CD14-positive monocyte (primary cell): ENCODE results near the gene GAST. TPM values are rescaled to one million over a fixed set of nuclear protein-coding genes. Genes with fewer than 3 reads are reported as not detected.

Experiments
- DNase-seq, 3 donors: peaks; one replicate each; pipeline ENCODE4 v3.0.0-alpha.2; 2011 to 2022
- H2AFZ ChIP-seq: 2 replicates; pipeline ENCODE4 v1.6.0; 2012; ENCODE audit warnings: mild to moderate bottlenecking, low read depth, low read length, inconsistent platforms; ENCODE audit not compliant: insufficient read depth, poor library complexity, severe bottlenecking
- H3K27ac ChIP-seq, 2 donors: 1 replicate in 1 of 2; 2 replicates in 1 of 2; pipeline ENCODE4 v1.5.1; 2012 to 2013; ENCODE audit warnings: low read length in 2 of 2, control low read depth in 1 of 2, inconsistent platforms in 1 of 2, low read depth in 1 of 2, mild to moderate bottlenecking in 1 of 2
- H3K27me3 ChIP-seq, 2 donors: one replicate each; pipeline versions ENCODE4 v1.6.0 to v1.6.1; 2011 to 2013; ENCODE audit warnings: low read length in 2 of 2; ENCODE audit not compliant: control insufficient read depth in 2 of 2, insufficient read depth in 2 of 2
- H3K36me3 ChIP-seq, 2 donors: replicated peaks in 1 of 2; 1 replicate in 1 of 2; 2 replicates in 1 of 2; pipeline versions ENCODE4 v1.5.1 to v1.6.1; 2012 to 2013; ENCODE audit warnings: low read length in 2 of 2, control low read depth in 1 of 2, inconsistent platforms in 1 of 2, mild to moderate bottlenecking in 1 of 2; ENCODE audit not compliant: insufficient read depth in 2 of 2, control insufficient read depth in 1 of 2
- H3K4me1 ChIP-seq, 2 donors: 1 replicate in 1 of 2; 2 replicates in 1 of 2; pipeline versions ENCODE4 v1.5.1 to v1.6.1; 2012 to 2013; ENCODE audit warnings: low read length in 2 of 2, control low read depth in 1 of 2, inconsistent platforms in 1 of 2, mild to moderate bottlenecking in 1 of 2, moderate library complexity in 1 of 2; ENCODE audit not compliant: insufficient read depth in 2 of 2, control insufficient read depth in 1 of 2
- H3K4me2 ChIP-seq: replicated peaks from 2 replicates; pipeline ENCODE3; 2012; ENCODE audit warnings: low read length, moderate library complexity, mild to moderate bottlenecking; ENCODE audit not compliant: poor library complexity, severe bottlenecking; ENCODE audit errors: extremely low read depth
- H3K4me3 ChIP-seq, 3 experiments: fragments of 200-600 bp in 1 of 3; sonication (generic) in 1 of 3; replicated peaks in 1 of 3; 1 replicate in 2 of 3; 2 replicates in 1 of 3; pipeline ENCODE4 v1.5.1; 2011 to 2013; ENCODE audit warnings: low read length in 3 of 3, mild to moderate bottlenecking in 3 of 3, control low read depth in 2 of 3, low read depth in 2 of 3, inconsistent platforms in 1 of 3, moderate library complexity in 1 of 3
- H3K79me2 ChIP-seq: 2 replicates; pipeline ENCODE4 v1.6.0; 2012; ENCODE audit warnings: mild to moderate bottlenecking, control low read depth, inconsistent platforms, low read length, moderate library complexity; ENCODE audit not compliant: insufficient read depth
- H3K9ac ChIP-seq: 2 replicates; pipeline ENCODE4 v1.6.0; 2017; ENCODE audit warnings: low read length, mild to moderate bottlenecking; ENCODE audit not compliant: insufficient read depth, poor library complexity, severe bottlenecking
- H3K9me3 ChIP-seq, 2 donors: replicated peaks in 1 of 2; 1 replicate in 1 of 2; 2 replicates in 1 of 2; pipeline versions ENCODE4 v1.5.1 to v1.6.1; 2012 to 2013; ENCODE audit warnings: low read length in 2 of 2, control low read depth in 1 of 2; ENCODE audit not compliant: control insufficient read depth in 1 of 2, insufficient read depth in 1 of 2
- H4K20me1 ChIP-seq: 2 replicates; pipeline ENCODE4 v1.6.0; 2012; ENCODE audit warnings: mild to moderate bottlenecking, low read length, control low read depth, moderate library complexity; ENCODE audit not compliant: insufficient read depth
- H3K27ac Mint-ChIP-seq, 7 donors: one replicate each; pipeline ENCODE4 v1.8.0; 2020; ENCODE audit warnings: mild to moderate bottlenecking in 7 of 7, mixed read lengths in 7 of 7, moderate library complexity in 6 of 7, inconsistent platforms in 2 of 7
- H3K27me3 Mint-ChIP-seq, 3 donors: one replicate each; pipeline ENCODE4 v1.8.0; 2021 to 2022; ENCODE audit warnings: low read depth in 3 of 3, mild to moderate bottlenecking in 3 of 3, mixed read lengths in 3 of 3, moderate library complexity in 3 of 3, inconsistent platforms in 1 of 3
- H3K36me3 Mint-ChIP-seq, 2 donors: one replicate each; pipeline ENCODE4 v1.8.0; 2020; ENCODE audit warnings: mixed read lengths in 2 of 2, inconsistent platforms in 1 of 2, mild to moderate bottlenecking in 1 of 2
- H3K4me1 Mint-ChIP-seq: one replicate; pipeline ENCODE4 v1.8.0; 2020; ENCODE audit warnings: mild to moderate bottlenecking, mixed read lengths
- H3K4me3 Mint-ChIP-seq, 2 donors: one replicate each; pipeline ENCODE4 v1.8.0; 2020; ENCODE audit warnings: mild to moderate bottlenecking in 2 of 2, mixed read lengths in 2 of 2, moderate library complexity in 1 of 2
- H3K9me3 Mint-ChIP-seq, 7 donors: one replicate each; pipeline ENCODE4 v1.8.0; 2020 to 2022; ENCODE audit warnings: mixed read lengths in 7 of 7, mild to moderate bottlenecking in 6 of 7, moderate library complexity in 6 of 7, inconsistent platforms in 2 of 7
- CTCF ChIP-seq: fragments of 200-600 bp; IDR thresholded peaks from one replicate; pipeline ENCODE4 v1.8.0; 2022; ENCODE audit warnings: antibody characterized with exemption, mild to moderate bottlenecking
- WGBS: methylation state at CpG from one replicate; pipeline ENCODE4 v1.1.5; 2013; ENCODE audit warnings: missing lambda C conversion rate; ENCODE audit not compliant: insufficient coverage; 5-methylcytosine and 5-hydroxymethylcytosine counted together
- intact Hi-C, 2 donors: fragments of 100-400 bp; cut with micrococcal nuclease; formaldehyde crosslinking; loops; one replicate each; pipeline versions ENCODE4 v1.15.0 to v1.15.1; 2023
- polyA plus RNA-seq, 3 donors: library from polyadenylated mRNA; depleted of rRNA in 1 of 3; unstranded in 2 of 3; stranded (reverse) in 1 of 3; fragments of 300-500 nt in 2 of 3; fragments of >200 nt in 1 of 3; fragmentation: Illumina TruSeq in 2 of 3; gene quantifications; 1 replicate in 2 of 3; 2 replicates in 1 of 3; pipeline ENCODE4 v1.2.3, GENCODE V29; 2012 to 2021

GAST gene
- polyA plus RNA-seq, 3 donors: not detected

GRCh38 chr17:41735744-41736143 lies 23.6 kb downstream of the GAST start:
- peaks cover 0 to 5% of the 10 kb centered on the region in 2 donors for H3K36me3 Mint-ChIP-seq
- no peak overlapping the region for H3K27ac Mint-ChIP-seq
- Histone ChIP-seq H3K27ac (no peak overlapping the region), H3K4me1 (peaks cover 6 to 8% of the 10 kb centered on the region in 2 donors), H3K4me3 (no peak overlapping the region), H3K79me2 (no peaks in the 10 kb centered on the region), H3K9me3 (no peaks in the 10 kb centered on the region), H2AFZ (no peak overlapping the region), H3K9ac (no peak overlapping the region), H3K36me3 (no peaks in the 10 kb centered on the region), H3K27me3 (peaks cover 27 to 57% of the 10 kb centered on the region in 2 donors), H3K4me2 (no peak overlapping the region), H4K20me1 (no peaks in the 10 kb centered on the region)
- H3K4me3 Mint-ChIP-seq: peak overlapping the region in 1 of 2 donors; percentile 75
- no peak for TF ChIP-seq CTCF
- intact Hi-C loops: no loop called here
- peaks cover 0 to 12% (median 2%) of the 10 kb centered on the region in 7 donors for H3K9me3 Mint-ChIP-seq
- no peak for DNase-seq
- H3K27me3 Mint-ChIP-seq: peaks cover 59 to 73% (median 68%) of the 10 kb centered on the region in 3 donors
- WGBS: 100% methylated on average over 1 of the region's 4 CpGs
- peaks cover 9% of the 10 kb centered on the region for H3K4me1 Mint-ChIP-seq

GRCh38 chr17:41736983-41737679 lies 25.0 kb downstream of the GAST start:
- Histone ChIP-seq H3K79me2 (no peaks in the 10 kb centered on the region), H3K36me3 (no peaks in the 10 kb centered on the region), H3K27me3 (peaks cover 27 to 49% of the 10 kb centered on the region in 2 donors), H3K4me3 (no peak overlapping the region), H2AFZ (no peak overlapping the region), H3K9ac (no peak overlapping the region), H3K4me1 (peaks cover 6 to 8% of the 10 kb centered on the region in 2 donors), H3K27ac (no peak overlapping the region), H3K9me3 (no peaks in the 10 kb centered on the region), H3K4me2 (no peak overlapping the region), H4K20me1 (no peaks in the 10 kb centered on the region)
- DNase-seq: no peak
- H3K4me3 Mint-ChIP-seq: peak overlapping the region in 1 of 2 donors; percentile 71
- H3K9me3 Mint-ChIP-seq: peaks cover 0 to 12% (median 2%) of the 10 kb centered on the region in 7 donors
- intact Hi-C loops: no loop called here
- H3K4me1 Mint-ChIP-seq: peaks cover 7% of the 10 kb centered on the region
- no peak for TF ChIP-seq CTCF
- H3K36me3 Mint-ChIP-seq: peaks cover 0 to 5% of the 10 kb centered on the region in 2 donors
- 62% methylated on average over 12 of the region's 17 CpGs for WGBS
- no peak overlapping the region for H3K27ac Mint-ChIP-seq
- H3K27me3 Mint-ChIP-seq: peaks cover 45 to 59% (median 58%) of the 10 kb centered on the region in 3 donors
